Stimulated activated CD4-positive, alpha-beta T cell treated with anti-CD3 and anti-CD28 coated beads, Interleukin-15, amount 100 ng/mL, for 1 hour (primary cell): Measurements from ENCODE around the gene SETD6.
"Not testable (repeated sequence)": the region's sequence is repeated elsewhere in the genome, so short reads cannot be mapped to it uniquely, and the experiment has no call there.

Experiments
- DNase-seq, 2 donors: peaks; one replicate each; pipeline ENCODE4 v3.0.0-alpha.2; 2020; ENCODE audit warnings: low read depth in 1 of 2, low spot score in 1 of 2

SETD6 gene

GRCh38 chr16:58537124-58537906 lies 22.0 kb downstream of the SETD6 start:
- no peak for DNase-seq

- no peak for DNase-seq
These were observed 26.4 kb downstream of the SETD6 start for GRCh38 chr16:58541711-58542110.

- DNase-seq, result no peak
These were observed 27.0 kb downstream of the SETD6 start for GRCh38 chr16:58542291-58542690.

- no peak for DNase-seq
These were observed 28.4 kb downstream of the SETD6 start for GRCh38 chr16:58543685-58544084.

GRCh38 chr16:58548378-58548777 lies 33.1 kb downstream of the SETD6 start:
- DNase-seq, result no peak

- DNase-seq, result no peak
These were observed 36.2 kb downstream of the SETD6 start for GRCh38 chr16:58551496-58551895.

- DNase-seq, result no peak
These were observed 41.4 kb downstream of the SETD6 start for GRCh38 chr16:58556678-58557077.

- no peak for DNase-seq
These were observed 47.9 kb downstream of the SETD6 start for GRCh38 chr16:58563235-58563634.

- DNase-seq, result no peak
These were observed 48.5 kb downstream of the SETD6 start for GRCh38 chr16:58563775-58564174.

- DNase-seq, result not testable (repeated sequence)
These were observed 50.4 kb downstream of the SETD6 start for GRCh38 chr16:58565697-58566096.
